ENCODE data around the gene CNTN1. TPM values are rescaled to one million over a fixed set of nuclear protein-coding genes. Genes with fewer than 3 reads are reported as not detected.

CNTN1 gene
- total and polyA plus RNA-seq, 2 of the 8 experiments (the other 6 are each of a cell fraction or from before 2014, with no cell fraction given): 7.2 to 21.8 TPM

DNA sequence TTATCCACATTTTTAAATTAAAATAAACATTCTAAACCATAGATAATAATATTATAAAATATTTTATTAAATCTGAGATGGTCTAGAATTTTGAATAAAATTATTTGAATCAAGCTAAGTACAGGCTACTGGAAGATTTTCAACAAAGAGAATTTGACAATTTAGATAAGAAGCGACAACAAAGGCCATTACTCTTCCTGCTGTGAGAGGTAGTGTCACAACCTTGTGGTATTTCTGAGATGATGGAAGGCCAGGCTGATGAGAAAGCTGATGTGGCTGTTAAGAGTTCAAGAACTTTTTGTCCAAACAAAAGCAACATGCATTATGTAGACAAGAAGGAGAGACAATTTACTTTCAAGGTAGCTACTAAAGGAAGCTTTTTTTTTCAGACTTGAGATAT, 43.7 kb upstream of the CNTN1 start:
- peaks cover 0 to 6% (median 3%) of the 10 kb centered on the region in 4 experiments; a peak in 4 of 7 replicates for H3K4me1 ChIP-seq (replicated peaks in 1 of 4; ENCODE audit: control insufficient read depth in 3 of 4, insufficient read depth in 4 of 4, low read length in 3 of 4)
- H3K4ac ChIP-seq (replicated peaks; ENCODE audit: insufficient read length, low read depth, low read length): no peak overlapping the region
- no peaks in the 10 kb centered on the region for H3K79me2 ChIP-seq (ENCODE audit: control insufficient read depth in 1 of 2, insufficient read depth in 2 of 2, low read length in 2 of 2)
- ChIA-PET POLR2A (ENCODE audit: partially characterized antibody) (no interaction called here), CTCF (ENCODE audit: partially characterized antibody) (interaction anchor here (1.4 kb wide), 1 partner anchor 272 kb away, joined by 3 read pairs; no protein-coding TSS in a partner anchor)
- H3K23me2 ChIP-seq (ENCODE audit: low read depth, low read length): no peaks in the 10 kb centered on the region
- H2BK15ac ChIP-seq (ENCODE audit: low read length): no peak overlapping the region
- H3K9me3 ChIP-seq (ENCODE audit: insufficient read depth in 2 of 2, low read depth in 1 of 2, low read length in 1 of 2): 0 out of 4 replicates have a peak, but pooled peaks cover 0 to 4% of the 10 kb centered on the region in 2 experiments
- H4K8ac ChIP-seq (ENCODE audit: extremely low read depth, insufficient read depth, low read length): no peak overlapping the region
- no peak overlapping the region for H2BK12ac ChIP-seq (ENCODE audit: low read depth, low read length)
- H3K4me2 ChIP-seq (ENCODE audit: insufficient read depth in 1 of 2, low read depth in 2 of 2, low read length in 2 of 2): no peak overlapping the region
- H2BK5ac ChIP-seq (ENCODE audit: low read depth, low read length): no peak overlapping the region
- H3K79me1 ChIP-seq (ENCODE audit: low read depth, low read length): no peaks in the 10 kb centered on the region
- no peaks in the 10 kb centered on the region for H4K20me1 ChIP-seq (replicated peaks in 1 of 2; ENCODE audit: control insufficient read depth in 1 of 2, insufficient read depth in 2 of 2, low read length in 2 of 2)
- no peak overlapping the region for H2BK120ac ChIP-seq (replicated peaks; ENCODE audit: low read depth, low read length)
- no peak overlapping the region for H3K9ac ChIP-seq (replicated peaks in 1 of 4; ENCODE audit: extremely low read depth in 1 of 4, low read depth in 3 of 4, low read length in 3 of 4)
- no peak overlapping the region for H2BK20ac ChIP-seq (ENCODE audit: low read length)
- H3K36me3 ChIP-seq (ENCODE audit: control insufficient read depth in 2 of 4, insufficient read depth in 4 of 4, low read length in 3 of 4): peaks cover 0 to 4% (median 0%) of the 10 kb centered on the region in 4 experiments; a peak in 1 of 8 replicates
- H4K5ac ChIP-seq (ENCODE audit: insufficient read length, low read depth, low read length): no peak overlapping the region
- 83% methylated on average over 1 of the region's 1 CpG; no CpG with 5 or more reads in 1 of the 2 experiments for WGBS, 2 experiments (ENCODE audit: extremely low coverage in 1 of 2, insufficient coverage in 1 of 2, insufficient read length in 1 of 2, insufficient replicate concordance in 2 of 2, low coverage in 1 of 2, low lambda C conversion rate in 2 of 2, missing lambda C conversion rate in 1 of 2)
- H2AK5ac ChIP-seq (ENCODE audit: low read depth, low read length): no peak overlapping the region
- H3K18ac ChIP-seq (ENCODE audit: extremely low read depth, low read length): no peak overlapping the region
- DNase-seq (ENCODE audit: low read depth in 1 of 2, low spot score in 2 of 2) (no peak), FAIRE-seq (no peak)
- no peak overlapping the region for H4K91ac ChIP-seq (replicated peaks; ENCODE audit: insufficient read length, low read length)
- H3K27me3 ChIP-seq (replicated peaks in 1 of 4; ENCODE audit: control insufficient read depth in 3 of 4, extremely low read depth in 1 of 4, insufficient read depth in 3 of 4, low read length in 3 of 4): peaks cover 0 to under 1% (median 0%) of the 10 kb centered on the region in 4 experiments; a peak in 1 of 7 replicates
- no peak overlapping the region for H3K23ac ChIP-seq (ENCODE audit: insufficient read length)
- no peak overlapping the region for H3K27ac ChIP-seq (ENCODE audit: low read depth, low read length)
- H3K14ac ChIP-seq (ENCODE audit: insufficient read length): no peak overlapping the region
- H3K56ac ChIP-seq (replicated peaks; ENCODE audit: insufficient read length, low read depth, low read length): no peak overlapping the region
- H2AFZ ChIP-seq (ENCODE audit: low read length): no peak overlapping the region
- no peak overlapping the region for H3K4me3 ChIP-seq (ENCODE audit: extremely low read depth in 1 of 4, insufficient read depth in 2 of 4, low read depth in 3 of 4, low read length in 4 of 4)
- no peak for TF ChIP-seq BRCA1 (IDR thresholded peaks at IDR 0.05; ENCODE audit: low read depth, low read length)
- TF ChIP-seq CREB1 (IDR thresholded peaks at IDR 0.05): no peak
- TF ChIP-seq NANOG (IDR thresholded peaks at IDR 0.05; ENCODE audit: insufficient read depth, low read depth, low read length, poor library complexity, severe bottlenecking): no peak
- TF ChIP-seq, protein P1, sequence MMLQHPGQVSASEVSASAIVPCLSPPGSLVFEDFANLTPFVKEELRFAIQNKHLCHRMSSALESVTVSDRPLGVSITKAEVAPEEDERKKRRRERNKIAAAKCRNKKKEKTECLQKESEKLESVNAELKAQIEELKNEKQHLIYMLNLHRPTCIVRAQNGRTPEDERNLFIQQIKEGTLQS (IDR thresholded peaks at IDR 0.05; ENCODE audit: insufficient read depth, low read depth, low read length): no peak

Data from H1 (cell line).